ENCODE measurements around the gene SH3BP5.

DNA sequence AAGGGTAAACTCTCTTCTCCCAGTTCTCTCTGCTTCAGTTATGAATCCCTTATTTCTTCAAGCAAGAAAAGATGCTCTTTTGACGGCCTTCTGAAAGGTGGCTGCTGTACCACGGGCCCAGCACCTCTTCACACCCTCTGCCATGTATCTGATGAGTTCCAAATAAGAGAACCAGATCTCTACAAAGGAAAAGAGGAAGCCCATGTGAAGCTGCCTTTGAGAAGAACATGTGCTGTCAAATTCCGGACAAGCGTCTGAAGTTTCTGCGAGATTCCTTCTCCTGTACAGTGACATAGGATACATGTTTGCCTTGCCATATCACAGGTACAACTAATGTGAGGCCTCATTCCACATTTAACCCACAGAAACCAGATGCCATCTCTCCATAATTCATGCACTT, 59.2 kb downstream of the SH3BP5 start:
- TF ChIP-seq, protein P1, sequence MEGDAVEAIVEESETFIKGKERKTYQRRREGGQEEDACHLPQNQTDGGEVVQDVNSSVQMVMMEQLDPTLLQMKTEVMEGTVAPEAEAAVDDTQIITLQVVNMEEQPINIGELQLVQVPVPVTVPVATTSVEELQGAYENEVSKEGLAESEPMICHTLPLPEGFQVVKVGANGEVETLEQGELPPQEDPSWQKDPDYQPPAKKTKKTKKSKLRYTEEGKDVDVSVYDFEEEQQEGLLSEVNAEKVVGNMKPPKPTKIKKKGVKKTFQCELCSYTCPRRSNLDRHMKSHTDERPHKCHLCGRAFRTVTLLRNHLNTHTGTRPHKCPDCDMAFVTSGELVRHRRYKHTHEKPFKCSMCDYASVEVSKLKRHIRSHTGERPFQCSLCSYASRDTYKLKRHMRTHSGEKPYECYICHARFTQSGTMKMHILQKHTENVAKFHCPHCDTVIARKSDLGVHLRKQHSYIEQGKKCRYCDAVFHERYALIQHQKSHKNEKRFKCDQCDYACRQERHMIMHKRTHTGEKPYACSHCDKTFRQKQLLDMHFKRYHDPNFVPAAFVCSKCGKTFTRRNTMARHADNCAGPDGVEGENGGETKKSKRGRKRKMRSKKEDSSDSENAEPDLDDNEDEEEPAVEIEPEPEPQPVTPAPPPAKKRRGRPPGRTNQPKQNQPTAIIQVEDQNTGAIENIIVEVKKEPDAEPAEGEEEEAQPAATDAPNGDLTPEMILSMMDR (IDR thresholded peaks at IDR 0.05; ENCODE audit: poor library complexity), result no peak
- TF ChIP-seq EZH2phosphoT487 (IDR thresholded peaks at IDR 0.05; ENCODE audit: low read depth, severe bottlenecking, unreplicated experiment), result no peak

All from hepatocyte (in vitro differentiated cells).